Measurements from ENCODE around the gene IL18RAP. TPM values are rescaled to one million over a fixed set of nuclear protein-coding genes. Genes with fewer than 3 reads are reported as not detected.

The IL18RAP gene
- total RNA-seq, 1 donor from 2014 or later, result 0.70 TPM

DNA sequence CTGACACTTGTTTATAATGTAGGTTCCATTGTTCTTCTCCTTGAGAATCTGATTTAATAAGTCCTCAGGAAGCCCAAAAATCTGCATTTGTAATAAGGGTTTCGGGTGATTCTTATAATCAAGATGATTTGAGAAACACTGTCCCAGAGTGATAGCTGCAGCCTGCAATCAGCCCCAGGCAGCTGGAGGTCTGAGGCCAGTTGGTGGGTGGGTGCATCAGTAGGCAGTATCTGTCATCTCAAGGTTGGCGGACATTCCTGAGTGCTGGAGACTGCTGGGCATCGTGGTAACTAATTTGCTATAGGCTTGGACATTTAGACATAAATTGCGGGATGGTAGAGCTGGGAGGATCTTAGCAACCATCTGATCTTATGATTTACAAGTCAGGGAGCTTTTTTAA is 2.7 kb upstream of the IL18RAP start:
- intact Hi-C loops (cut with DNase I), result no loop called here
- no peak for DNase-seq (ENCODE audit: low spot score)

DNA sequence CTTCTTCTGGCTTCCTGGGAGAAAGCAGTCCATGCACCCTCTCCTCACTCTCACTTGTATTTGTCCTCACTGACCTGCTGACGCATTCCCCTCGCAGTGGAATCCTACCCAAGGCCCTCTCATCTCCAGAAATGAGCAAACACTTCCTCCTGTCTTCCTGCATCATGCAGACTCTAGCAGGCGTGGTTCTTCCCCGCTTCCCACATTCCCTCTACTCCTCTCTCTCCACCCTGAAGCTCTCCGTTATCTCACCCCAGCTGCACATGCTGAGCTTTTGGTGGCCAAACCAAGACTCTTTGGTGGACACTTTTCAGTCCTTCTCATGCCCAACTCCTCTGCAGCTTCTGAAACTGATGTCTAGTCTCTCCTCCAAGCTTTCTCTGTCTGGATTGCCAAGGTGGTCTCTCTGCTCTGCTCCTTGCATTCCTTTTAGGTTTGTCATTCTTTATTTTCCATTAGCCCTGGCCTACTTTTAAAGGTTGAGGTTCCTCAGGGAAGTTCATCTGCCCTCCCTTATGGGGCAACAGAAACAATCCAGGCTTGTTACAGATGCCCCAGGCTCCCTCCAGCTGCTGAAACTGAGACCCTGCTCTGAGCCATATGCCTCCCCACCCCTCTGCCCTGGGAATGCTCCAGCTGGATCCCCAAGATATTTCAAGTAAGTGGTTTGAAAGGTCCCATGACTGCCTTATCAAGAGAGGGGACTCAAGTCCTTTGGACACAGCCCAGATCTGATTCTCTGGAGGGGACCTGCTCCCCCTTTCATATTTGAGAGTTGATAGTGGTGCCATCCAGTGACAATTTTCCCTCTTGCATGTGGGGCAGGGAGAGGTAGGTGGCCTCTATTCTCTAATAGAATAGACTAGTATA is 835 bp upstream of the IL18RAP start:
- DNase-seq (ENCODE audit: low spot score), result no peak
- intact Hi-C loops (cut with DNase I), result no loop called here

DNA sequence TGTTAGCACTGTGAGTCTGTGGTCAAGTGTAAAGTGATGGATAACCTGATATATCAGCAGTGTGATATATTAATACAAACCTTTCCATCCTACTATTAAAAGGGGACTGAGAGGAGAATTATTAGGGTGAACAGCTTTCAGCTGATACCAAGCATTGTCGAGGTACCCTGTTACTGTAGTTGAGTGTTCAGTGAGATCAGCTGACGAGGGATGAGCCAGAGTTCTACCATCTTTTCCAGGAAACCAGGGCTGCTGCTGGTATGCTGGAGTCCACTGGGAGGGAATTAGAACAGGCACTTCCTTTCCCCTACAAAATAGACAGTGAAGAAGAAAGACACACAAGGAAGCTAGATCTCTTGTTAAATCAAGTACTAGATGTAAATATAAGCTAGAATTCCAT is 408 bp downstream of the IL18RAP start:
- intact Hi-C loops (cut with DNase I), result no loop called here
- no peak for DNase-seq (ENCODE audit: low spot score)

DNA sequence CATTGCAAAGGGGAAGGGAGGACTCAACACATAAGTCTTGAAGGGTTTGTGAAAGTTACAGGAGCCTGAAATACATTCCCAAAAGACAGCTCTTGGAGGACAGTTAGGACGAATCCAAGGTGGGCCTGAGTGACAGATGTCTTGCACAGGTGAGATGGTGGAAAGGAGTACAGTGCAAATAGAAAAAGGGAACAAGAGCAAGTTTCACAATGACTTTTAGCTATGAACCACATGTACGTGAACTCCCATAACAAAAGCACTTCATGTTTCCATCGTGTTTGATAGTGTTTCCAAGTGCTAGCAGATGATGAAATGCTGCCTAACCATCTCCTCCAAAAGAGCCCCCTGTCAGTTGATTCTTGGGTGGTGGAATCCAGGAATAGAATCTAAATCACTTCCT is 1.8 kb downstream of the IL18RAP start:
- no peak for DNase-seq (ENCODE audit: low spot score)
- intact Hi-C loops (cut with DNase I), result no loop called here

DNA sequence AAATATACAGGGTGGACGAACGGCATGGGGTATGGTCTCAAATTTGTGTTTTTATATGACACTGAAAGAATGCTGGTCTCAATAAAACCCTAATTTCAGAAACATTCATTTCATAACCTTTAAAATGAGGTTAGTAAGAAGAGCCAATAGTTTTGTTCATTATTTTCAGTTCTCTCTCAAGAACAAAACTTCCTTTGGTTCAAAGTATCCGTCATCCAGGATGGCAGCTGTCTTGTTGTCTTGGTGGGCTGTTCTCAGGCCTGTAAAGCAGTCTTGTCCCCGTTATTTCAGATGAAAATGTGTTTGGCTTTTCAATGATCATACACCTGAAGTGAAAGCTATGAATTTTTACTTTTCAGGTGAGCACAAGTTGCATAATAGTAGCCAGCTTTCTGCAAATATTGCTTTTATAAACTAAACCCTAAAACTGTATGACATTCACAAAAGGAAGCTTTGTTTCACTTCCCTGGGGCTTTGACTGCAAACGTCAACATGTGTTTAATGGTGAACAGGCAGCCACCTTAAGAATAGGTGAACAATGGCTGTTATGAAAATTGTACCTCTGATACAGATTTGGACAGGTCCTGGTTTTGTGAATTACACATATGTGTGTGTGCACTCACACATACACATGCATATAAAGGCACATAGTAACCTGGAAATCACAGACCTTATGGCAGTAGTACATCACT is 2.6 kb downstream of the IL18RAP start:
- intact Hi-C loops (cut with DNase I), result no loop called here
- no peak for DNase-seq (ENCODE audit: low spot score)

DNA sequence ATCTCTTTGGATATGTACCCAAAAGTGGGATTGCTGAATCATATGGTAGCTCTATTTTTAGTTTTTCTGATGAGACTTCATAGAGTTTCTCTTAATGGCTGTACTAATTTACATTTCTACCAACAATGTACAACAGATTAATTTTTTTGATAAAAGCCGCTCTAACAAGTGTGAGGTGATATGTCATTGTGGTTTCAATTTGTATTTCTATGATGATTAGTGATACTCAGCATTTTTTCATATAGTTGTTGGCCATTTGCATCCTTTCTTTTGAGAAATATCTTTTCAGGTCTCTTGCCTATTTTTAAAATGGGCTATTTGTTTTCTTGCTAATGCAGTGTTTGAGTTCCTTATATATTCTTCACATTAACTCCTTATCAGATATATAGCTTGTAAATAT is 4.3 kb downstream of the IL18RAP start:
- no peak for DNase-seq (ENCODE audit: low spot score)
- intact Hi-C loops (cut with DNase I), result no loop called here

DNA sequence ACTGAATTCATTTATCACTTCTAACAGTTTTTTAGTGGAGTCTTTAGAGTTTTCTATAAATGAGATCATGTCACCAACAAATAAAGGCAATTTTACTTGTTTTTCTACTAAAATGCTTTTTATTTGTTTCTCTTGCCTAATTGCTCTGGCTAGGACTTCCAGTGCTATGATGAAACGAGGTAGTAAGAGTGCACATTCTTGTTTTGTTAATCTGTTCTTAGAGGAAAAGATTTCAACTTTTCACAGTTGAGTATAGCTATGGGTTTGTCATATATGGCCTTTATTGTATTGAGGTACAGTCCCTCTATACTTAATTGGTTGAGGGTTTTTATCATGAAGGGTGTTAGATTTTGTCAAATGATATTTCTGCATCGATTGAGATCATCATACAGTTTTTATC is 5.6 kb downstream of the IL18RAP start:
- no peak for DNase-seq (ENCODE audit: low spot score)
- intact Hi-C loops (cut with DNase I), result no loop called here

DNA sequence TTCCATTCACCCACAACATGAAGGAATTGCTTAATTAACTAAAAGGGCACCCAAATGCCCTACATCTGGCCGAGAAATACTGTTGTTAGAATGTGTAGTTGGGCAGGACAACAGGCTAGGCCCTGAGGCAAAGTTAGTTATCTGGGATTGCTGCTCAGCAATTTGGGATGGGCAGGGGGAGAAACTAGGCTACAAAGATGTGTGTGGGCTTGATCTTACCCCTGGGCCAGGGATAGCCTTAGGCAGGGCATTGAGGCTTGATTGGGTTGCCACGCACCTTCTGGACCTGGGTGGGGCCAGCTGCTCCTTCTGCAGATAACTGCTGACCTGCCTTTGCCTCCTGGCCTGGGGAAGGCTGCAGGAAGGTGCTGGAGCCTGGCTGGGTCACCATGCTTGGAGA is 9.4 kb downstream of the IL18RAP start:
- intact Hi-C loops (cut with DNase I), result no loop called here
- DNase-seq (ENCODE audit: low spot score), result no peak

DNA sequence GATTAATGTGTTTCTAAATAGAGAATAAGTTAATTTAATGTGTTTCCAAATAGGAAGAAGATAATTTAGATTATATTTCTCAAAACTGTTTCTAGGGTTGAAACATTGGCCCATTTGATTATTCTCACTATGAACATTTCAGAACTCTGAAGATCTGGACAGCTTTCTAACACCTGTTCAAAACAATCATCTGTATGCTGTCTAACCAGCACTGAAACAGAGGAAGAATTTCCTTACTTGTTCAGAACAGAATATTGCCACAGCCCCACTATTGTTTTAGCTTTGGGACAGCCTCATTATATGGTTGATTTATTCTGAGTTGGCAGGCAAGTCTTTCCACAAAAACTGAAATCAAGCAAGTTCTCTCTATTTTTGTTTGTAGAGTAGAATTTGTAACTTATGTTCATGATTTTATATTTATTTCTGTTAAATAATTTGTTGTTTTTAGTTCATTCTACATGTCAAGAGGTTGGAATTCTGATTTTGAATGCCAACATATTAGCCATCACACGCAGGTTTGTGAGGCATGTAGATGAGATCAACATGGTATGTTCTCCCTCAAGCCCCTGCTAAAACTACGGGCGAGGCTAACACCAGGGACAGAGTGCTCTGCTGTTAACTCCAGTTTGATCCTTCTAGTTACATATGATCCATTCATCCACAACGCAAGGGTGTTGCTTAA is 11.2 kb downstream of the IL18RAP start:
- intact Hi-C loops (cut with DNase I), result no loop called here

DNA sequence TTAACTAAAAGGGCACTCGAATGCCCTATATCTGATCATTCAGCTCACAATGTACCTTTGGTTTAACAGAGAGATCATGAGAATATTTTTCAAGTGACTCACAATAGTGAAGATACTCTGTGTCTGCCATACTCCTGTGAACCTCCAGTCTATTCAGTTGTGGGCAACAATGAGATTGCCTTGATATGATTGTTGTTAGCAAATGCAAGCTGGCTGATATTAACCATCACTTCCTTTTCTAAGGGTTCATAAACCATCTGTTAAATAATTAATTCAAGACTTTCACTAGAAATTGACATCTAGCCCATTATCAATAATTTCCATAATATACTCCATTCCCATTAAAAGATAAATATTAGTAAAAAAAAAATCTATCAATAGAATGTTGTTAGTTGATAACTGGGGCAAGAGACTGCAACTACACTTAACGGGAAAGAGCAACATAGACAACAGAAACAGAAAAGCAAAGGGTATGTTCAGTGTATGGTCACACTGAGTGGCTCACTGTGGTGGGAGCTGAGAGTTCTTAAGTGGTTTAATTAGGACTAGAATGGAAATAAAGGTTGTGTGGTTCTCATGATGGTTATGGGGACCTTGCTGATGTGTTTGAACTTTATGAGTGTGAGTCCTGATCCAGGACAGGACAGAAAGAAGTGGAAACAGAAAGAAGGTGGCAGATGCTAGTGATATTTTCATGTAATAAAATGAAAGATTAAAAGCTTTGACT is 11.9 kb downstream of the IL18RAP start:
- intact Hi-C loops (cut with DNase I), result no loop called here
- no peak for DNase-seq (ENCODE audit: low spot score)

More for the DNA sequence above, 11.2 kb downstream of the IL18RAP start:
- DNase-seq (ENCODE audit: low spot score), result no peak

DNA sequence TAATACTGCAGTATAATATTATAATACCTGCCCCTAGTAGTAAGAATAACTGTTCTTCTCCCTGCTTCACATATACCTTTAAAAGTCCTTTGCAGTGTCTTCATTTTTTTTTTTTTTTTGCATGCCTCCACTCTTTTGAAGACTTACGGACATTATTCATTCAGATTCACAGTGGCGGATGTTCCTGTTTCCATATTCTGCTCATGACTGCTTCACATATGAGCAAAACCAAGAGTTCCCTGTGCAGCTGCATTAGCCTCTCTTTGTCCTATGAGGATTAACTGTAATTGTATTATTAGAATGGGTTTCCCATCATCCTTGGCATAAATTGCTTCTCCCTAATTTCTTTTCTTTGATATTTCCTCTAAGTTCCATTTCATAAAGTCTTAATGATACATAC is 12.8 kb downstream of the IL18RAP start:
- no peak for DNase-seq (ENCODE audit: low spot score)
- intact Hi-C loops (cut with DNase I), result no loop called here

DNA sequence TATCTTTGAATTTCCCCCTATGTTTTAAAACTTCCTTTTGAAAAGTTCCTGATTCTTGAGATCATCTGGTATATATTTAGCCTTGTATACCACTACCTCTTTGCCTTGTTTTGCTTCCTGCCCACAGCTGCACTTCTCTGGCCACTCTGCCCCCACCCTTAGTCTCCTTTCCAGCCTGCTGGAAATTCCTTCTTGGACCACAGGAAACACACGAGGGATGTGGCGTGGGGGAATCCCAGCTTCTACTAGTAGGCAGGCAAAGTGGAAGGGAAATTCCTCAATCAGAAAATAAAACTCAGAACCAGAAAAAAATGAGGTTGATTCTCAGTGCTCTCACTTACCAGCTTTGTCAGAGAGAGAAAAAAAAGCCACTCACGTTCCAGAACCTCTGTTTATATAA is 13.4 kb downstream of the IL18RAP start:
- DNase-seq (ENCODE audit: low spot score), result no peak
- intact Hi-C loops (cut with DNase I), result no loop called here

DNA sequence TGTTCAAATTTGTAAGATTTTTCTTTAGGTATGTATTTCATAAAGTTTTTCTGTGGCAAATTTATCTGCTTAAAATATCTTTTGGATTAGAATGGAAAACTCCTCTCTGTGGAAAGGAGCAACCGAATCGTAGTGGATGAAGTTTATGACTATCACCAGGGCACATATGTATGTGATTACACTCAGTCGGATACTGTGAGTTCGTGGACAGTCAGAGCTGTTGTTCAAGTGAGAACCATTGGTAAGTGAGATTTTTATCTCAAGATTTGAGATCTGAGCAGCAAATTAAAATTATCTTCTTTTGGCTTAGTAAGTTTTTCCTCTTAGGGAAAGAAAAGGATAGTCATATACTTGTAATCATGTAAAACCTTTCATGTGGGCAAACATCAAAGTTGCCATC is 14.2 kb downstream of the IL18RAP start:
- no peak for DNase-seq (ENCODE audit: low spot score)
- intact Hi-C loops (cut with DNase I), result no loop called here

DNA sequence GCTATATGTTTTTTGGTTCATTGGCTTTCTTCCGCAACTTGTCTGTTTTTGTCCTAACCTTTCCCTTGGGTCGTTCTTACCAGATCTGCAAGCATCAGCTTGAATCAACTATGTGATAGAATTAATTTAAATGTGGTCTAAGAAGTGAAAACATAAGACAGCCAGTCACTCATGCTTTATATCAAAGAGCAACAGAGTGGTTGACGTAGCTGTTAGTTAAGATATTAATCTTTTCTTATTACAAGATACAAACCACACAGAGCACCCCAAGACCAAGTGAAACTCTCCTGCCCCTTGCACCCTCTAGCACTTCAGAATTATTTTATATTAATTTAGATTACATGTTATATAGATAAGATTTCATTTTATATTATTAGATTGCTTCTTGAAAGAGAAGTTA is 15.2 kb downstream of the IL18RAP start:
- intact Hi-C loops (cut with DNase I), result no loop called here
- no peak for DNase-seq (ENCODE audit: low spot score)

DNA sequence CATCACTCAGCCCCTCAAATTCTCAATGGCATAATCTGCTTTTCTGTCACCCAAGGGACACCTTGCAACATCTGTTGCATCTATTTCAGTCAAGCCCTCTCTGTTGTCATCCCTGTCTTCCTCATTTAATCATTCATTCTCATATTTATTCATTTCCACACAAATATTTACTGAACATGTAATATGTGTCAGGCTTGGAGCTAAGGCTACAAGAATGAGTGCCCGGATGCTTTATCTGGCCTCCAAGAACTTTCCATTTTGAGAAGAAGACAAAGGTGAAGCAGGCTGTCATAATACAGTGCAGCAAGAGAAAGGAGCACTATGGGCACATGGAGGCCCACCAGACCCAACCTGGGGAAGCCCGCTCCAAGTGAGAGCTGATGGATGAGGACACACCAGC is 15.6 kb downstream of the IL18RAP start:
- DNase-seq (ENCODE audit: low spot score), result no peak
- intact Hi-C loops (cut with DNase I), result no loop called here

DNA sequence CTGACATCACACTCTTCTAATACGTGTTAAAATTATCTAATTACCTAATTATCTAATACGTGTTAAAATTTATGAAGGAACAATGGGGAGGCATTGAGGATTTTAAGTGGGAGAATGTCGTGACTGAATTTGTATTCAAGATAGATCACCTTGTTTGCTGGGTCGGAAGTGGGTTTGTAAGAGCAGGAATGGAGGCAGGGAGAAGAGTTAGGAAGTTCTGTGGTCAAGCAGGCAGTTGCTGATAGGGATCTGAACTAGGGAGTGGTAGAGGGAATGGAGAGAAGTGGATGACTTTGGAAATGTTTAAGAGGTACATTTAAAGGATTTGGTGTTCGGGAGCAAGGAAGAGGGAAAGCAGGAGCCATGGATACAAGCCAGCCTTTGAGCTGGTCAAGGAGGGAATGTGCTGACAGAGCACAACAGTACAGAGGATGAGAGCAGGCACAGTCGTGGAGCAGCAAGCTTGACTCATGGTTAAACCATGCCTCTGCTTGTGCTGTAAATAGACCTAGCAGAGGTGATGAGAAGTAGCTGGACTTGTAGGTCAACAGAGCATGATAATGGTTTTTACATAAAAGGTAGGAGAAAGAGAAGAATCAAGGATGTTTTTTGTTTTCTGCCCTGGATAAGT is 16.2 kb downstream of the IL18RAP start:
- no peak for DNase-seq (ENCODE audit: low spot score)
- intact Hi-C loops (cut with DNase I), result no loop called here

DNA sequence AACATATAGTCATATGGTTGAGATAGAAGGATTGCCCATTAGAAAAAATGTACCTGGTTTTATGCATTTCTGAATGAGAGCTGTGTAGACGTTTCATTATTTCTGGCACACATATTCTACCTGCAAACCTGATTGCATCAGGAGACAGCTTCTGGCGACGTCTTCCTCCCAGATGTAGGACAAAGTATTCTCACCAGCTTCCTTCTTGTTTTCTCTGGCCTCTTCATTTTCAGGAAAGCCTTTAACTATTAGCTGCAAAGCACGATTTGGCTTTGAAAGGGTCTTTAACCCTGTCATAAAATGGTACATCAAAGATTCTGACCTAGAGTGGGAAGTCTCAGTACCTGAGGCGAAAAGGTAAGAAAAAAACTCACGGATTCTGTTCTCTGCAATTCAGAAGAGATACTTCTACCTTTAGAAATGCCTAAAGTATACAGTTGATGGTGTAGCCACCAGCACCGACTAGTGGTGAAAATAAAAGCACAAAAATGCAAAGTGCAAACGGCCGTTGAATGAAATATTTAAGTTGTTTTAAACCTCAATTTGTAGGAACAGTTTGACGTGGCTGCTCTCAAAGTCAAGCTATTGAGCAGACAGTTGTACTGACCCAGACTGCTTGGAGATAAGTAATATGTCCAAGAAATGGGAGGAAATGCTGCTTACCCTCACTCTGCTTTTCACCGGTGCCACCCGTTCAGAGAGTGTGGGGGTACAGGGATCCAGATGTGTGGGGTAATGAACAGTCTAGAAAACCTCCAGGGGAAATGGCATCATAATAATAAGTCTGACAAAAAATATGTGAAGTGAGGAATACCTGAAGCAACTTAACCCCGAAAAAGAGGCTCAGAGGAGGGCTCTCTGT is 20.2 kb downstream of the IL18RAP start:
- intact Hi-C loops (cut with DNase I), result loop anchor here (5.0 to 10.0 kb wide), 3 partner anchors 191 to 436 kb away; partner anchors contain the start of gene IL1RL2
- DNase-seq (ENCODE audit: low spot score), result no peak

DNA sequence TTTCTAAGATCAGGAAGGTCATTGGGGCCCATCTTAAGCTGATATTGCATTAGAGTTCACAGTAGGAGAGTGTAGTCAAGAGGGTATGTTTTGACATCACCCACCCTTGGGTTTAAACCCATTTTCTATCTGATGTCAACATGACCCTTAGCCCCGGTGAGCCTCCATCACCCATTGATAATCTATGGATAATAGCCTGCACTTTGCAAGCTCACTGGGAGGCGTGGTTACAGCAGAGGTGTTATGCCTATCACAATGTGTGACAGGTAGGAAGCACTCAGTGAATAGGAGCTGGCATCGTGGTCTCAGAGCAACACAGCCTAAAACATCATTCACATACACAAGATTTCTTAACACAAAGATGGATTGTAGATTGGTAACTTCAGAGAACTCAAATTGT is 21.3 kb downstream of the IL18RAP start:
- no peak for DNase-seq (ENCODE audit: low spot score)

More for the DNA sequence above, 21.3 kb downstream of the IL18RAP start:
- intact Hi-C loops (cut with DNase I), result loop anchor here (5.0 to 10.0 kb wide), 3 partner anchors 192 to 437 kb away; partner anchors contain the start of gene IL1RL2
